ENCODE results near the gene YJEFN3. TPM values are rescaled to one million over a fixed set of nuclear protein-coding genes. Genes with fewer than 3 reads are reported as not detected.

YJEFN3 gene
- total and polyA plus RNA-seq, 2 of the 8 experiments (the other 6 are each of a cell fraction or from before 2014, with no cell fraction given), result 5.7 to 9.4 TPM

- TF ChIP-seq CHD7 (IDR thresholded peaks at IDR 0.05; ENCODE audit: insufficient replicate concordance, low read length) (no peak), EZH2 (IDR thresholded peaks at IDR 0.05; ENCODE audit: low read depth, low read length, severe bottlenecking) (no peak), SUZ12 (IDR thresholded peaks at IDR 0.05; ENCODE audit: low read length) (no peak), CHD1 (IDR thresholded peaks at IDR 0.05; ENCODE audit: low read depth, low read length) (no peak), USF2 (IDR thresholded peaks at IDR 0.05; ENCODE audit: low read length) (no peak), MAFK (IDR thresholded peaks at IDR 0.05; ENCODE audit: low read depth, low read length) (no peak), TAF7 (optimal IDR thresholded peaks at IDR 0.05; ENCODE audit: borderline replicate concordance, low read depth, low read length) (no peak), KDM1A (IDR thresholded peaks at IDR 0.05; ENCODE audit: borderline replicate concordance, low read length) (no peak), BRCA1 (IDR thresholded peaks at IDR 0.05; ENCODE audit: low read depth, low read length) (no peak), POU5F1 (IDR thresholded peaks at IDR 0.05; ENCODE audit: low read depth, low read length) (no peak), TAF1 (IDR thresholded peaks at IDR 0.05; ENCODE audit: low read depth, low read length) (no peak)
These were observed 14.4 kb downstream of the YJEFN3 start (continued) for GRCh38 chr19:19543101-19543500.

All from H1 (cell line).